BJ (cell line): ENCODE data around the gene C4orf51. TPM values are rescaled to one million over a fixed set of nuclear protein-coding genes. Genes with fewer than 3 reads are reported as not detected.

Experiments used
- CTCF ChIA-PET: fragments of 350-600 bp; formaldehyde crosslinking; extraction: SDS; loops from one replicate; lab custom pipeline; 2021; ENCODE audit warnings: antibody characterized with exemption, inconsistent platforms; lab: Yijun Ruan, JAX
- POLR2A ChIA-PET: fragments of 300-600 bp; sonication (Branson Sonifier 250); formaldehyde crosslinking; extraction: SDS; loops from one replicate; lab custom pipeline; 2021; ENCODE audit warnings: antibody characterized with exemption; lab: Charles Lee
- DNase-seq: peaks from one replicate; pipeline ENCODE4 v3.0.0-alpha.2; 2011; ENCODE audit warnings: low read depth
- H3K27me3 ChIP-seq: 2 replicates; pipeline ENCODE4 v1.6.0; 2011; ENCODE audit warnings: low read length; ENCODE audit not compliant: control insufficient read depth, insufficient read depth
- H3K36me3 ChIP-seq: 2 replicates; pipeline ENCODE4 v1.5.1; 2011; ENCODE audit warnings: low read length; ENCODE audit not compliant: control insufficient read depth, insufficient read depth
- H3K4me3 ChIP-seq: 2 replicates; pipeline ENCODE4 v1.5.1; 2011; ENCODE audit warnings: low read depth, mild to moderate bottlenecking, control low read depth, low read length
- polyA plus RNA-seq: library from polyadenylated mRNA; depleted of rRNA; stranded (reverse); fragments of >200 nt; gene quantifications from 2 replicates; pipeline ENCODE4 v1.2.3, GENCODE V29; 2011
- TF ChIP-seq, protein P1 (sequence below): IDR thresholded peaks from 2 replicates; pipeline ENCODE4 v1.5.1; 2011; ENCODE audit warnings: low read depth, mild to moderate bottlenecking, control low read depth, inconsistent platforms, low read length, moderate library complexity; ENCODE audit not compliant: insufficient read depth

Gene C4orf51
- polyA plus RNA-seq, 1 experiment, result not detected

DNA sequence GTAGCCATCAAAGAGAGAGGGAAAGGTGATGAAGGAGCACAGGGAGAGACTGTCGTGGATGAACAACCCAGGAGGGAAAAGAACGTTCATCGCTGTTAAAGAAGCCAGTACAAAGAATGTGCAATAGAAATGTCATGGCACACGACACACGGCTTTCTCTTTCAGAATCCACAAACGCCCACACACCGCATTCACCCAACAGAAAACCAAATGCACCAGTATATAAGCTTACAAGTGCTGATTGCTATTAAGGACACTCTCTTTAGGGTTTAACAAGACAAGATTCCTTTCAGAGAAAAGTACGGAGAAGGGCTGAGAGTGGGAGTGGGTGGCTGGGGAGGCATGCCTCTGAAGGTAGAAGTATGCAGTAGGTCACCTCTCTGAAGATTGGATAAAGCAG, 80.2 kb downstream of the C4orf51 start:
- TF ChIP-seq, protein P1, sequence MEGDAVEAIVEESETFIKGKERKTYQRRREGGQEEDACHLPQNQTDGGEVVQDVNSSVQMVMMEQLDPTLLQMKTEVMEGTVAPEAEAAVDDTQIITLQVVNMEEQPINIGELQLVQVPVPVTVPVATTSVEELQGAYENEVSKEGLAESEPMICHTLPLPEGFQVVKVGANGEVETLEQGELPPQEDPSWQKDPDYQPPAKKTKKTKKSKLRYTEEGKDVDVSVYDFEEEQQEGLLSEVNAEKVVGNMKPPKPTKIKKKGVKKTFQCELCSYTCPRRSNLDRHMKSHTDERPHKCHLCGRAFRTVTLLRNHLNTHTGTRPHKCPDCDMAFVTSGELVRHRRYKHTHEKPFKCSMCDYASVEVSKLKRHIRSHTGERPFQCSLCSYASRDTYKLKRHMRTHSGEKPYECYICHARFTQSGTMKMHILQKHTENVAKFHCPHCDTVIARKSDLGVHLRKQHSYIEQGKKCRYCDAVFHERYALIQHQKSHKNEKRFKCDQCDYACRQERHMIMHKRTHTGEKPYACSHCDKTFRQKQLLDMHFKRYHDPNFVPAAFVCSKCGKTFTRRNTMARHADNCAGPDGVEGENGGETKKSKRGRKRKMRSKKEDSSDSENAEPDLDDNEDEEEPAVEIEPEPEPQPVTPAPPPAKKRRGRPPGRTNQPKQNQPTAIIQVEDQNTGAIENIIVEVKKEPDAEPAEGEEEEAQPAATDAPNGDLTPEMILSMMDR, result no peak
- POLR2A ChIA-PET, result no interaction called here
- no peak for DNase-seq
- no peaks in the 10 kb centered on the region for H3K27me3 ChIP-seq
- peaks cover 18% of the 10 kb centered on the region for H3K36me3 ChIP-seq
- H3K4me3 ChIP-seq, result no peak overlapping the region
- CTCF ChIA-PET, result no interaction called here

DNA sequence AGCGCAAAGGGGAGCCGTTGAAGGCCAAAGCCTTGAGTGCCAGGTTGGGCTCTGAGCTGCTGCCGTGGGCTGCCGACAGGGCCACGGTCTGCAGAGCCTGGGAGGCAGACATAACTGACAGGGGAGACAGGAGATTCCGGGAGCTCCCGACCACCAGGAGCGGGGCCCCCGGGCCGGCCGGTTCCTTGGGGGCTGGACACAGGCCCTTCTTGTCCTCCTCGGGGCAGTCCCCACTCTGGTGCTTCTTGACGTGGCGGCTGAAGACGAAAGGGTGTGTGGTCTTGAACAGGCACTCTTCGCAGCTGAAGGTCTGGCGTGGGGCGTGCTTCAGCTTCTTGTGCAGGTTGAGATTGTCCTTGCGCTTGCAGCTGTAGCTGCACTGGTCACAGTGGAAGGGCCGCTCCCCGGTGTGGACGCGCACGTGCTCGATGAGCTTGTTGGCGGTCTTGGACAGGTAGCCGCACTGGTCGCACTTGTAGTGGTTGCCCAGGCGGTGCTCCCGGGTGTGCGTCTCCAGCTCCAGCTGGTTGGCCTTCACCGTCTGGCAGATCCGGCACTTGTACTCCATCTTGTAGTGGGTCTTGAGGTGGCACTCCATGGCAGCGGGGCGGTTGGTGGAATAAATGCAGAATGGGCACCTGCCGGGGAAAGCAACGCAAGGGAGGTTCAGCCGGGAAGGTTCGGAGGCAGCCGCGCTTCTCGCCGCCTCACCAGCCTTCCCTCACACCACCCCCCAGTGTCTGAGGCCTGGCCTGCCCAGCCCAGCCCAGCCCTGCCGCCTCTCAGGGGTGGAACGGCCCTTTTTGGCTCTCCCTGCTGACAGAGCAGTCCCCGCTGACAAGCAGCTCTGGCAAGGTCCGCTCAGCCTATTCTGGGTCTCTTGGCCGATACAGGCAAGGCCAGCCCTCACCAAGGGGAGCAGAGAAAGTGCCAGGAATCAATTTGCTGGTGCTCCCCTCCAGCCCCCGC, 81.3 kb downstream of the C4orf51 start:
- Histone ChIP-seq H3K36me3 (peaks cover 22% of the 10 kb centered on the region), H3K4me3 (no peak overlapping the region), H3K27me3 (no peaks in the 10 kb centered on the region)
- TF ChIP-seq, protein P1, result no peak
- POLR2A ChIA-PET, result no interaction called here
- CTCF ChIA-PET, result interaction anchor here (0.6 to 1.3 kb wide), 2 partner anchors 7 to 144 kb away, joined by 3 read pairs; no protein-coding TSS in a partner anchor
- no peak for DNase-seq

DNA sequence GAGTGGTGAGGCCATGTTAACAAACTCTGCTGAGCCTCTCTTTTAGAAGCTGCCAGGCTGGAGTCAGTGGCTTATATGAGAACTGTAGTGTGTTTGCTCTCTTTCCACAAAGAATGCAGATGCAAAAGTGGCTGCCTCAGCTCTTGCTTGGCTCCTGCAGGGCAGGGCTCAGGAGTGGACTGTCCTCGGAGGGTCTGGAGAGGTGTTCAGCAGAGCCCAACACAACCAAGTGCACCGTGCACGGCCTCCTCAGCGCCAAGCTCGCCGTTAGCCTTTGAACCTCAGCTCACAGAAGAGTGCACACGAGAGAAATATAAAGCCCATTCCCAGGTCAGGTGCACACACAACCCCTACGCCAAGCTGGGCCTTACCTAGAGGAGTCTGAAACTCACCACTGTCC, 82.8 kb downstream of the C4orf51 start:
- no peak for DNase-seq

DNA sequence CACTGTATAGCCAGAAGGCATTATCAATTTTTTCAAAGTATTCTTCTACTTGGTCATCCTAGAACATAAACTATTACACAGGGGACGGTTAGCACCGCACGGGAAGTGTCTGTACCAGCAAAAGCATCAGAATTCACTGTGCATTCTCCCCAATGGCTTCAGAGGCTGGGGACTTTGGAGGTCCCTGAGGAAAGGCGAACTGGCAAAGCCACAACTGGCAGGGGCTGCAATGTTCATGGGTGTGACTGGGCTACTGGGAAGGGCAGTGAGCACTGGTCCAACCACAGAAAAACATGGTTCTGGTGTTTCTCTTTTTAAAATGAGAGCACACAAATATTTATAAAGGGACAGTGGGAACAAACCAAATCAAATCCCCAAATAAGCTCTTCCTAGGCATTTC, 83.5 kb downstream of the C4orf51 start:
- Histone ChIP-seq H3K36me3 (peaks cover 22% of the 10 kb centered on the region), H3K4me3 (no peak overlapping the region), H3K27me3 (no peaks in the 10 kb centered on the region)
- no peak for DNase-seq
- ChIA-PET CTCF (no interaction called here), POLR2A (no interaction called here)
- TF ChIP-seq, protein P1, result no peak

More for the DNA sequence above, 82.8 kb downstream of the C4orf51 start:
- ChIA-PET CTCF (interaction anchor here (1.3 kb wide), 1 partner anchor 9 kb away, joined by 3 read pairs; no protein-coding TSS in a partner anchor), POLR2A (no interaction called here)
- TF ChIP-seq, protein P1, result no peak
- no peaks in the 10 kb centered on the region for H3K27me3 ChIP-seq
- H3K4me3 ChIP-seq, result no peak overlapping the region
- H3K36me3 ChIP-seq, result peaks cover 22% of the 10 kb centered on the region

DNA sequence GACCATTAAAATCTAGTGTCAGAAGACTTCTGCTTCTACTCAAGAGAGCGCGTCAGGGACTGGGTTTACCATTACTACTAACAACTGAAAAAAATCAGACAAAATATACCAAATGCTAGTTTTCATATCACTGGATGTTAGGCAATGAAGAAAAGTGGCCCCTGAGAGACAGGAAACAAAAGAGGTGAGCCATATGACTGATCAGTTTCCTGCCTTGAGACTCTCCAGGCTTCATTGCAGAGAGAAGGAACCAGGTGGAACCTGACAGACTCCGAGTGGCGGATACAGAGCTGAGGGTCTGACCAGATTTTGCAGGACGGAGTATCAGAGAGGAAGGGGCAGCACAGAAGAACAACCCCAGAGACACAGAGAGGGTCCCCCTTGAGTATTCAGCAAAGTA, 86.3 kb downstream of the C4orf51 start:
- Histone ChIP-seq H3K27me3 (no peaks in the 10 kb centered on the region), H3K4me3 (no peak overlapping the region), H3K36me3 (peaks cover 16% of the 10 kb centered on the region)
- POLR2A ChIA-PET, result no interaction called here
- CTCF ChIA-PET, result no interaction called here
- DNase-seq, result no peak
- TF ChIP-seq, protein P1, result no peak
